Ectodermal cell (in vitro differentiated cells): ENCODE measurements around the gene RNF208. TPM values are rescaled to one million over a fixed set of nuclear protein-coding genes. Genes with fewer than 3 reads are reported as not detected.

ENCODE experiments used
- H3K27ac ChIP-seq: 2 replicates; pipeline ENCODE4 v1.7.0; 2013; ENCODE audit warnings: mild to moderate bottlenecking, low read depth, low read length; ENCODE audit not compliant: insufficient read depth, poor library complexity, severe bottlenecking
- H3K27me3 ChIP-seq: 2 replicates; pipeline ENCODE4 v1.7.0; 2013; ENCODE audit warnings: mild to moderate bottlenecking, low read length; ENCODE audit not compliant: insufficient read depth, control insufficient read depth, poor library complexity, severe bottlenecking
- H3K36me3 ChIP-seq: one replicate; pipeline ENCODE4 v1.7.0; 2013; ENCODE audit warnings: low read length; ENCODE audit not compliant: control insufficient read depth, insufficient read depth
- H3K4me1 ChIP-seq: one replicate; pipeline ENCODE4 v1.7.0; 2013; ENCODE audit warnings: low read length; ENCODE audit not compliant: control insufficient read depth, insufficient read depth
- H3K4me3 ChIP-seq: 2 replicates; pipeline ENCODE4 v1.7.0; 2013; ENCODE audit warnings: low read depth, low read length, control low read depth; ENCODE audit not compliant: insufficient read depth
- H3K9me3 ChIP-seq: 2 replicates; pipeline ENCODE4 v1.7.0; 2013; ENCODE audit warnings: mild to moderate bottlenecking, low read length, moderate library complexity; ENCODE audit not compliant: control insufficient read depth
- WGBS, 2 experiments: methylation state at CpG; one replicate each; pipeline ENCODE4 v1.1.7; 2013; ENCODE audit warnings: missing lambda C conversion rate in 2 of 2; 5-methylcytosine and 5-hydroxymethylcytosine counted together
- polyA plus RNA-seq, 4 experiments: library from polyadenylated mRNA; stranded (reverse); fragments of 50-300 nt; gene quantifications; one replicate each; pipeline ENCODE4 v1.2.3, GENCODE V29; 2013

RNF208 gene
- polyA plus RNA-seq (2013, experiment 1 of 4): 2.7 TPM
- polyA plus RNA-seq (2013, experiment 2 of 4): 2.8 TPM
- 2.0 TPM for polyA plus RNA-seq (2013, experiment 3 of 4)
- polyA plus RNA-seq (2013, experiment 4 of 4): 3.9 TPM

GRCh38 chr9:137222190-137223077, at the start of gene RNF208:
RNF208 (minus strand) TSS chr9:137222240; CDS start chr9:137221212, 1,028 bp downstream.
- Histone ChIP-seq H3K27me3 (peaks cover 22% of the 10 kb centered on the region), H3K36me3 (no peaks in the 10 kb centered on the region), H3K4me1 (no peaks in the 10 kb centered on the region), H3K4me3 (peak within 1 kb of the TSS; percentile 86), H3K27ac (no peak within 1 kb of the TSS), H3K9me3 (no peaks in the 10 kb centered on the region)
- WGBS, 2 experiments: 7 to 8% methylated on average over 88 of the region's 88 CpGs

GRCh38 chr9:137271696-137272076, 49.6 kb upstream of the RNF208 start:
- WGBS, 2 experiments: 74 to 79% methylated on average over 3 of the region's 3 CpGs
- peaks cover 11% of the 10 kb centered on the region for H3K36me3 ChIP-seq
- no peak overlapping the region for H3K4me3 ChIP-seq

GRCh38 chr9:137270929-137271695, 49.1 kb upstream of the RNF208 start:
- Histone ChIP-seq H3K4me3 (no peak overlapping the region), H3K27ac (no peak overlapping the region), H3K4me1 (peaks cover 7% of the 10 kb centered on the region), H3K27me3 (no peaks in the 10 kb centered on the region), H3K9me3 (no peaks in the 10 kb centered on the region), H3K36me3 (peaks cover 15% of the 10 kb centered on the region)
- WGBS, 2 experiments: 94 to 95% methylated on average over 32 of the region's 32 CpGs

More at GRCh38 chr9:137271696-137272076, 49.6 kb upstream of the RNF208 start:
- Histone ChIP-seq H3K4me1 (peaks cover 12% of the 10 kb centered on the region), H3K27me3 (no peaks in the 10 kb centered on the region), H3K9me3 (no peaks in the 10 kb centered on the region), H3K27ac (no peak overlapping the region)

GRCh38 chr9:137269231-137269772, 47.3 kb upstream of the RNF208 start:
- Histone ChIP-seq H3K27ac (no peak overlapping the region), H3K36me3 (peaks cover 23% of the 10 kb centered on the region)
- 96 to 97% methylated on average over 17 of the region's 17 CpGs for WGBS, 2 experiments

GRCh38 chr9:137268538-137269201, 46.6 kb upstream of the RNF208 start:
- no peaks in the 10 kb centered on the region for H3K27me3 ChIP-seq

More at GRCh38 chr9:137269231-137269772, 47.3 kb upstream of the RNF208 start:
- no peaks in the 10 kb centered on the region for H3K4me1 ChIP-seq
- H3K4me3 ChIP-seq: no peak overlapping the region
- no peaks in the 10 kb centered on the region for H3K27me3 ChIP-seq
- no peaks in the 10 kb centered on the region for H3K9me3 ChIP-seq

GRCh38 chr9:137267933-137268355, 45.9 kb upstream of the RNF208 start:
- WGBS, 2 experiments: 94 to 96% methylated on average over 6 of the region's 6 CpGs
- H3K4me3 ChIP-seq: no peak overlapping the region
- H3K27ac ChIP-seq: no peak overlapping the region
- H3K36me3 ChIP-seq: peaks cover 26% of the 10 kb centered on the region
- H3K9me3 ChIP-seq: no peaks in the 10 kb centered on the region
- no peaks in the 10 kb centered on the region for H3K4me1 ChIP-seq
- no peaks in the 10 kb centered on the region for H3K27me3 ChIP-seq

More at GRCh38 chr9:137268538-137269201, 46.6 kb upstream of the RNF208 start:
- Histone ChIP-seq H3K4me3 (no peak overlapping the region), H3K36me3 (peaks cover 26% of the 10 kb centered on the region), H3K27ac (no peak overlapping the region), H3K9me3 (no peaks in the 10 kb centered on the region), H3K4me1 (no peaks in the 10 kb centered on the region)
- WGBS, 2 experiments: 91% methylated on average over 19 of the region's 19 CpGs

- Histone ChIP-seq H3K4me1 (no peaks in the 10 kb centered on the region), H3K36me3 (peaks cover 26% of the 10 kb centered on the region), H3K4me3 (no peak overlapping the region), H3K27ac (no peak overlapping the region), H3K9me3 (no peaks in the 10 kb centered on the region), H3K27me3 (no peaks in the 10 kb centered on the region)
- 90 to 91% methylated on average over 34 of the region's 34 CpGs for WGBS, 2 experiments
Observed at GRCh38 chr9:137266585-137267453, 44.8 kb upstream of the RNF208 start.

- Histone ChIP-seq H3K36me3 (peaks cover 26% of the 10 kb centered on the region), H3K4me3 (no peak overlapping the region), H3K9me3 (no peaks in the 10 kb centered on the region), H3K27ac (no peak overlapping the region), H3K27me3 (no peaks in the 10 kb centered on the region), H3K4me1 (no peaks in the 10 kb centered on the region)
- WGBS, 2 experiments: 97% methylated on average over 15 of the region's 15 CpGs
Observed at GRCh38 chr9:137266162-137266527, 44.1 kb upstream of the RNF208 start.
